Measurements from ENCODE around the gene ALK.

ALK gene

GRCh38 chr2:29644949-29645348 is 276.4 kb downstream of the ALK start:
- DNase-seq (ENCODE audit: low read depth) = no peak

- DNase-seq (ENCODE audit: low read depth) = no peak
Observed at GRCh38 chr2:29643196-29643595, 278.2 kb downstream of the ALK start.

- DNase-seq (ENCODE audit: low read depth) = no peak
Observed at GRCh38 chr2:29640360-29640759, 281.0 kb downstream of the ALK start.

- no peak for DNase-seq (ENCODE audit: low read depth)
Observed at GRCh38 chr2:29638641-29639040, 282.7 kb downstream of the ALK start.

GRCh38 chr2:29634916-29635315 is 286.5 kb downstream of the ALK start:
- DNase-seq (ENCODE audit: low read depth) = no peak

GRCh38 chr2:29632018-29632417 is 289.4 kb downstream of the ALK start:
- DNase-seq (ENCODE audit: low read depth) = no peak

- no peak for DNase-seq (ENCODE audit: low read depth)
Observed at GRCh38 chr2:29629495-29629894, 291.9 kb downstream of the ALK start.

- no peak for DNase-seq (ENCODE audit: low read depth)
Observed at GRCh38 chr2:29628862-29629261, 292.5 kb downstream of the ALK start.

- no peak for DNase-seq (ENCODE audit: low read depth)
Observed at GRCh38 chr2:29628108-29628745, 293.2 kb downstream of the ALK start.

- no peak for DNase-seq (ENCODE audit: low read depth)
Observed at GRCh38 chr2:29627279-29627711, 294.1 kb downstream of the ALK start.

GRCh38 chr2:29620890-29621289 is 300.5 kb downstream of the ALK start:
- no peak for DNase-seq (ENCODE audit: low read depth)

GRCh38 chr2:29619689-29620088 is 301.7 kb downstream of the ALK start:
- no peak for DNase-seq (ENCODE audit: low read depth)

- no peak for DNase-seq (ENCODE audit: low read depth)
Observed at GRCh38 chr2:29618024-29618423, 303.4 kb downstream of the ALK start.

GRCh38 chr2:29617351-29617750 is 304.0 kb downstream of the ALK start:
- DNase-seq (ENCODE audit: low read depth) = no peak

- DNase-seq (ENCODE audit: low read depth) = no peak
Observed at GRCh38 chr2:29616569-29616968, 304.8 kb downstream of the ALK start.

GRCh38 chr2:29615841-29616240 is 305.5 kb downstream of the ALK start:
- no peak for DNase-seq (ENCODE audit: low read depth)

GRCh38 chr2:29615183-29615582 is 306.2 kb downstream of the ALK start:
- no peak for DNase-seq (ENCODE audit: low read depth)

- no peak for DNase-seq (ENCODE audit: low read depth)
Observed at GRCh38 chr2:29614295-29614830, 307.0 kb downstream of the ALK start.

GRCh38 chr2:29613792-29614266 is 307.6 kb downstream of the ALK start:
- DNase-seq (ENCODE audit: low read depth) = no peak

GRCh38 chr2:29613067-29613466 is 308.3 kb downstream of the ALK start:
- DNase-seq (ENCODE audit: low read depth) = no peak

GRCh38 chr2:29612568-29612967 is 308.8 kb downstream of the ALK start:
- no peak for DNase-seq (ENCODE audit: low read depth)

- DNase-seq (ENCODE audit: low read depth) = no peak
Observed at GRCh38 chr2:29611850-29612249, 309.5 kb downstream of the ALK start.

GRCh38 chr2:29611261-29611660 is 310.1 kb downstream of the ALK start:
- DNase-seq (ENCODE audit: low read depth) = no peak

- DNase-seq (ENCODE audit: low read depth) = no peak
Observed at GRCh38 chr2:29610569-29610968, 310.8 kb downstream of the ALK start.
